ENCODE data around the gene GALNT2. TPM values are rescaled to one million over a fixed set of nuclear protein-coding genes. Genes with fewer than 3 reads are reported as not detected.

Gene GALNT2
- total and polyA plus RNA-seq, 2 of the 4 experiments (the other 2 are of a cell fraction): 50.4 to 189 TPM

- TF ChIP-seq POLR2A (IDR thresholded peaks at IDR 0.05; ENCODE audit: low read depth, low read length) (no peak), CTCF (conservative IDR thresholded peaks at IDR 0.05; ENCODE audit: low read depth, low read length) (no peak), MXI1 (IDR thresholded peaks at IDR 0.05; ENCODE audit: borderline replicate concordance, low read depth, low read length) (no peak), CEBPB (IDR thresholded peaks at IDR 0.05; ENCODE audit: low read depth, low read length) (no peak), RAD21 (IDR thresholded peaks at IDR 0.05; ENCODE audit: low read length) (no peak), RCOR1 (IDR thresholded peaks at IDR 0.05; ENCODE audit: insufficient replicate concordance, low read length) (no peak), BHLHE40 (IDR thresholded peaks at IDR 0.05; ENCODE audit: low read depth, low read length) (no peak), NFE2L2 (IDR thresholded peaks at IDR 0.05; ENCODE audit: low read depth, low read length) (no peak), USF2 (IDR thresholded peaks at IDR 0.05; ENCODE audit: low read depth, low read length) (no peak), MAFK (IDR thresholded peaks at IDR 0.05; ENCODE audit: low read depth, low read length) (no peak), CHD1 (IDR thresholded peaks at IDR 0.05; ENCODE audit: low read depth, low read length) (no peak), SMC3 (IDR thresholded peaks at IDR 0.05; ENCODE audit: low read depth, low read length) (no peak), FOS (IDR thresholded peaks at IDR 0.05; ENCODE audit: low read depth, low read length) (no peak), RFX5 (IDR thresholded peaks at IDR 0.05; ENCODE audit: low read depth, low read length) (no peak), MAZ (IDR thresholded peaks at IDR 0.05; ENCODE audit: borderline replicate concordance, low read depth, low read length) (no peak), ELK1 (IDR thresholded peaks at IDR 0.05; ENCODE audit: borderline replicate concordance, low read depth, low read length) (no peak)
- Histone ChIP-seq H3K56ac (ENCODE audit: extremely low read depth, insufficient read depth, low read length) (no peak overlapping the region), H2BK15ac (ENCODE audit: low read depth, low read length) (no peak overlapping the region), H3K4me3 (ENCODE audit: insufficient read depth, low read depth, low read length) (no peak overlapping the region), H3K4me1 (ENCODE audit: control insufficient read depth, insufficient read depth, low read length) (no peaks in the 10 kb centered on the region), H3K14ac (replicated peaks; ENCODE audit: low read depth, low read length) (no peak overlapping the region), H3K23ac (ENCODE audit: low read depth, low read length) (no peak overlapping the region), H3K18ac (ENCODE audit: low read depth, low read length) (no peak overlapping the region), H4K8ac (ENCODE audit: low read depth in 2 of 2, low read length in 2 of 2) (no peak overlapping the region), H2AK5ac (ENCODE audit: low read depth, low read length) (no peak overlapping the region), H2BK5ac (ENCODE audit: low read depth, low read length, poor library complexity, severe bottlenecking) (no peak overlapping the region), H4K91ac (ENCODE audit: insufficient read depth, low read depth, low read length) (no peak overlapping the region), H3K27me3 (ENCODE audit: control insufficient read depth, insufficient read depth, low read length) (no peaks in the 10 kb centered on the region), H3K36me3 (ENCODE audit: control insufficient read depth, insufficient read depth, low read length) (peaks cover 3% of the 10 kb centered on the region; the same call in 1 of the 2 replicates), H3K9me1 (ENCODE audit: insufficient read depth, low read length) (peaks cover 18% of the 10 kb centered on the region; the same call in 1 of the 2 replicates), H2AFZ (replicated peaks; ENCODE audit: low read length, poor library complexity) (no peak overlapping the region), H3K4ac (ENCODE audit: low read depth, low read length) (no peak overlapping the region), H3K9ac (ENCODE audit: low read depth, low read length) (no peak overlapping the region), H4K5ac (ENCODE audit: low read depth, low read length) (no peak overlapping the region), H3K27ac (ENCODE audit: insufficient read depth, low read length) (no peak overlapping the region), H3K4me2 (ENCODE audit: low read depth, low read length) (no peak overlapping the region), H2BK120ac (ENCODE audit: low read depth, low read length) (no peak overlapping the region), H4K20me1 (ENCODE audit: insufficient read depth, low read length) (peaks cover 44% of the 10 kb centered on the region), H3K9me3 (ENCODE audit: control insufficient read depth, insufficient read depth, low read length) (no peaks in the 10 kb centered on the region), H2BK20ac (ENCODE audit: low read depth, low read length) (no peak overlapping the region), H3K79me1 (ENCODE audit: low read depth in 1 of 2, low read length in 2 of 2) (peaks cover 20 to 56% of the 10 kb centered on the region in 2 experiments), H2AK9ac (replicated peaks; ENCODE audit: low read depth, low read length, poor library complexity) (no peak overlapping the region)
- no TSS peak for BruUV-seq (replicated peaks)
- CTCF ChIA-PET: interaction anchor here (1.5 kb wide), 1 partner anchor 662 kb away, joined by 5 read pairs; the partner anchor contains the start of gene ABCB10
- POLR2A ChIA-PET (ENCODE audit: unreplicated experiment): no interaction called here
- dilution Hi-C loops (cut with HindIII; ENCODE audit: low sequenced_read_pairs, unreplicated experiment) (no loop called here), in situ Hi-C loops (cut with MboI; ENCODE audit: low sequenced_read_pairs) (no loop called here), intact Hi-C loops (cut with micrococcal nuclease) (no loop called here)
- DNase-seq (no peak), ATAC-seq (ENCODE audit: low read depth) (no peak)
- no CpG with 5 or more reads among the region's 3 CpGs for WGBS, 2 experiments (ENCODE audit: extremely low coverage in 2 of 2, insufficient read length in 1 of 2)
Measured at GRCh38 chr1:230220907-230221306, 153.9 kb downstream of the GALNT2 start.

Data from IMR-90 (cell line).